Measurements from ENCODE around the gene SSH2. TPM values are rescaled to one million over a fixed set of nuclear protein-coding genes. Genes with fewer than 3 reads are reported as not detected.

SSH2 gene
- total and polyA plus RNA-seq, 4 donors = 7.5 to 14.1 (median 11.2) TPM

GRCh38 chr17:29733166-29733565, 196.9 kb downstream of the SSH2 start:
- no peak overlapping the region for H3K4me3 ChIP-seq (ENCODE audit: low read depth in 1 of 3, low read length in 3 of 3)
- no peaks in the 10 kb centered on the region for H3K27me3 ChIP-seq (ENCODE audit: control insufficient read depth in 4 of 4, insufficient read depth in 4 of 4, low read length in 3 of 4)
- TF ChIP-seq YY1 (IDR thresholded peaks at IDR 0.05) (no peak), GABPA (IDR thresholded peaks at IDR 0.05 in 1 of 2, conservative IDR thresholded peaks at IDR 0.05 in 1 of 2) (no peak), EGR1 (IDR thresholded peaks at IDR 0.05; ENCODE audit: low read depth in 2 of 2) (no peak), NR2F2 (IDR thresholded peaks at IDR 0.05) (no peak), FOXA2 (IDR thresholded peaks at IDR 0.05) (no peak), REST (IDR thresholded peaks at IDR 0.05) (no peak), CTCF (IDR thresholded peaks at IDR 0.05; ENCODE audit: low read depth, low read length, missing input control) (no peak), ZBTB33 (IDR thresholded peaks at IDR 0.05) (no peak), HNF4A (conservative IDR thresholded peaks at IDR 0.05) (no peak), JUND (IDR thresholded peaks at IDR 0.05) (no peak), TAF1 (conservative IDR thresholded peaks at IDR 0.05) (no peak), RAD21 (IDR thresholded peaks at IDR 0.05) (no peak), SP1 (IDR thresholded peaks at IDR 0.05) (no peak)
- no peak overlapping the region for H3K9ac ChIP-seq (ENCODE audit: low read depth in 1 of 2, low read length in 2 of 2)
- no peak overlapping the region for H3K27ac ChIP-seq (ENCODE audit: low read depth in 1 of 2, low read length in 2 of 2)
- H3K36me3 ChIP-seq (ENCODE audit: control insufficient read depth in 4 of 4, insufficient read depth in 3 of 4, low read depth in 1 of 4, low read length in 3 of 4) = no peaks in the 10 kb centered on the region
- WGBS = 59% methylated on average over 2 of the region's 2 CpGs
- no peak for DNase-seq (ENCODE audit: low spot score)
- no peaks in the 10 kb centered on the region for H3K9me3 ChIP-seq (ENCODE audit: control insufficient read depth in 4 of 4, low read length in 3 of 4)
- H3K4me1 ChIP-seq (ENCODE audit: control insufficient read depth in 4 of 4, insufficient read depth in 4 of 4, low read length in 3 of 4) = no peaks in the 10 kb centered on the region

- Histone ChIP-seq H3K4me3 (ENCODE audit: low read depth in 1 of 3, low read length in 3 of 3) (no peak overlapping the region), H3K9ac (ENCODE audit: low read depth in 1 of 2, low read length in 2 of 2) (no peak overlapping the region), H3K27me3 (ENCODE audit: control insufficient read depth in 4 of 4, insufficient read depth in 4 of 4, low read length in 3 of 4) (no peaks in the 10 kb centered on the region), H3K9me3 (ENCODE audit: control insufficient read depth in 4 of 4, low read length in 3 of 4) (no peaks in the 10 kb centered on the region), H3K27ac (ENCODE audit: low read depth in 1 of 2, low read length in 2 of 2) (no peak overlapping the region), H3K36me3 (ENCODE audit: control insufficient read depth in 4 of 4, insufficient read depth in 3 of 4, low read depth in 1 of 4, low read length in 3 of 4) (no peaks in the 10 kb centered on the region), H3K4me1 (ENCODE audit: control insufficient read depth in 4 of 4, insufficient read depth in 4 of 4, low read length in 3 of 4) (no peaks in the 10 kb centered on the region)
- TF ChIP-seq EGR1 (IDR thresholded peaks at IDR 0.05; ENCODE audit: low read depth in 2 of 2) (no peak), MAX (IDR thresholded peaks at IDR 0.05) (no peak)
- 92% methylated on average over 5 of the region's 5 CpGs for whole genome bisulfite sequencing
- DNase-seq (ENCODE audit: low spot score) = no peak
Observed at GRCh38 chr17:29732613-29733012, 197.4 kb downstream of the SSH2 start.
